ENCODE results near the gene ASXL2. TPM values are rescaled to one million over a fixed set of nuclear protein-coding genes. Genes with fewer than 3 reads are reported as not detected.

ASXL2 gene
- total RNA-seq, 1 donor from 2014 or later, result 25.4 TPM

DNA sequence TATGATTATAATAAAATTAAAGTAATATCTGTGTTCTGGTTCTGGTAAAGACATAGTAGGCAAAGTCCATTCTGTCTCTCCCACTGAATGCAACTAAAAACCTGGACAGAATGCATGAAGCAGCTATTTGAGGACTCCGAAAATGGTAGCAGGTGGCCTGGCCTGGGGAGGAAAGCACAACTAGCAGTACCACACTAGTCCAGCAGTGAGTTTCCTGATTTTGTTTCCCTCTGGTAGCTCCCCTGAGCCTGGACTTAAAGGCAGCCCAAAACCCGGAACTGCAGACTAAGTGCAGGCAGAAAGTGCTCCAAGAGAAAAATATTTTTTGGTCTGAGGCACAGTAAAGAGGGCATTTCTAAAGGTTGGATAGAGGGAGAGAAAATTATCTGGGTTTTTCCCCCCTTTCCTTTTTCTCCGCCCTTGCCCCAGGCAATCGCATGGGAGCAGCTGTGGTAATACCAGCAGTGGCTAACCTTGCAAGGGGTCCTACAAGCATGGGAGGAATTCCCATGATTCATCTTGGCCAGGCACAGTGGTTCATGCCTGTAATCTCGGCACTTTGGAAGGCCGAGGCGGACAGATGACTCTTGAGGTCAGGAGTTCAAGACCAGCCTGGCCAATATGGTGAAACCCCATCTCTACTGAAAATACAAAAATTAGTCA lies 32.3 kb downstream of the ASXL2 start:
- H3K9me3 Mint-ChIP-seq, result peaks cover 5% of the 10 kb centered on the region
- H3K4me3 Mint-ChIP-seq, result no peak overlapping the region
- no peak overlapping the region for H3K27ac Mint-ChIP-seq
- no peaks in the 10 kb centered on the region for H3K4me1 Mint-ChIP-seq
- TF ChIP-seq, protein P1, sequence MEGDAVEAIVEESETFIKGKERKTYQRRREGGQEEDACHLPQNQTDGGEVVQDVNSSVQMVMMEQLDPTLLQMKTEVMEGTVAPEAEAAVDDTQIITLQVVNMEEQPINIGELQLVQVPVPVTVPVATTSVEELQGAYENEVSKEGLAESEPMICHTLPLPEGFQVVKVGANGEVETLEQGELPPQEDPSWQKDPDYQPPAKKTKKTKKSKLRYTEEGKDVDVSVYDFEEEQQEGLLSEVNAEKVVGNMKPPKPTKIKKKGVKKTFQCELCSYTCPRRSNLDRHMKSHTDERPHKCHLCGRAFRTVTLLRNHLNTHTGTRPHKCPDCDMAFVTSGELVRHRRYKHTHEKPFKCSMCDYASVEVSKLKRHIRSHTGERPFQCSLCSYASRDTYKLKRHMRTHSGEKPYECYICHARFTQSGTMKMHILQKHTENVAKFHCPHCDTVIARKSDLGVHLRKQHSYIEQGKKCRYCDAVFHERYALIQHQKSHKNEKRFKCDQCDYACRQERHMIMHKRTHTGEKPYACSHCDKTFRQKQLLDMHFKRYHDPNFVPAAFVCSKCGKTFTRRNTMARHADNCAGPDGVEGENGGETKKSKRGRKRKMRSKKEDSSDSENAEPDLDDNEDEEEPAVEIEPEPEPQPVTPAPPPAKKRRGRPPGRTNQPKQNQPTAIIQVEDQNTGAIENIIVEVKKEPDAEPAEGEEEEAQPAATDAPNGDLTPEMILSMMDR (IDR thresholded peaks at IDR 0.05; ENCODE audit: unreplicated experiment), result no peak
- H3K36me3 Mint-ChIP-seq, result peaks cover 5% of the 10 kb centered on the region
- H3K27me3 Mint-ChIP-seq (ENCODE audit: low read depth), result no peaks in the 10 kb centered on the region
- DNase-seq (ENCODE audit: low spot score in 2 of 2, unreplicated experiment in 2 of 2), result no peak

DNA sequence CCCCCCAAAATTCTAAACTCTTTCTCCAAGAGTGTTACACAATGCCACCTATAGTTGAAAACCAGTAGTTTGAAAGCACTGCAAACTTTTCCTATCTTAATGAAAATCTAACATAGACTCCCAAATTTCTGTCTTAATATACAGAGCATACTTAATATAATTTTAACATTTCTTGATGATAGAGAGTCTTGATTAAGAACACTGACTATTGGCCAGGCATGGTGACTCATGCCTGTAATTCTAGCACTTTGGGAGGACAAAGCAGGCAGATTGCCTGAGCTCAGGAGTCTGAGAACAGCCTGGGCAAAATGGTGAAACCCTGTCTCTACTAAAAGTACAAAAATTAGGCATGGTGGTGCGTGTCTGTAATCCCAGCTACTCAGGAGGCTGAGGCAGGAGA lies 34.2 kb downstream of the ASXL2 start:
- Mint-ChIP-seq H3K27me3 (ENCODE audit: low read depth) (no peaks in the 10 kb centered on the region), H3K4me3 (no peak overlapping the region), H3K27ac (no peak overlapping the region), H3K36me3 (peaks cover 9% of the 10 kb centered on the region), H3K9me3 (peaks cover 5% of the 10 kb centered on the region), H3K4me1 (no peaks in the 10 kb centered on the region)
- DNase-seq (ENCODE audit: low spot score in 2 of 2, unreplicated experiment in 2 of 2), result no peak
- TF ChIP-seq, protein P1 (IDR thresholded peaks at IDR 0.05; ENCODE audit: unreplicated experiment), result no peak

DNA sequence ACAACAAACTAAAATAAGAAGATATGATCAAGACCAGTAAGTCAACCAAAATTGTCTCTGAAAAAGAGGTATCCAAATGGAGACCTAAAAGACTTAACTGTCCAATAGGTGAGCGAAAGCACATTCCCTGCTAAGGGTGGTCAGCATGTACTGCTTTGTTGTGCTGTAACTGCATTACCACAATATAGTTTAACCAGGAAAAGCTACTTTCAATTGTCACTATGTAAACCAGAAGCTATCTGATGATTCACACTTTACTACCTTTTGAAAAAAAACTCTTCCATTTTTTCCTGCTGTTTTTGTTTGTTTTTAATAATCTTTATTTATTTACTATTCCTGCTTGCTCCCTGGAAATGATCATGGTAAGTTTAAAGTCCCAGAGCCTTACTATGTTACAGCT lies 36.1 kb downstream of the ASXL2 start:
- DNase-seq (ENCODE audit: low spot score in 2 of 2, unreplicated experiment in 2 of 2), result no peak
- no peaks in the 10 kb centered on the region for H3K27me3 Mint-ChIP-seq (ENCODE audit: low read depth)
- H3K9me3 Mint-ChIP-seq, result peaks cover 2% of the 10 kb centered on the region
- TF ChIP-seq, protein P1 (IDR thresholded peaks at IDR 0.05; ENCODE audit: unreplicated experiment), result no peak
- no peak overlapping the region for H3K27ac Mint-ChIP-seq
- H3K4me3 Mint-ChIP-seq, result no peak overlapping the region
- peaks cover 6% of the 10 kb centered on the region for H3K36me3 Mint-ChIP-seq
- H3K4me1 Mint-ChIP-seq, result peaks cover 4% of the 10 kb centered on the region

DNA sequence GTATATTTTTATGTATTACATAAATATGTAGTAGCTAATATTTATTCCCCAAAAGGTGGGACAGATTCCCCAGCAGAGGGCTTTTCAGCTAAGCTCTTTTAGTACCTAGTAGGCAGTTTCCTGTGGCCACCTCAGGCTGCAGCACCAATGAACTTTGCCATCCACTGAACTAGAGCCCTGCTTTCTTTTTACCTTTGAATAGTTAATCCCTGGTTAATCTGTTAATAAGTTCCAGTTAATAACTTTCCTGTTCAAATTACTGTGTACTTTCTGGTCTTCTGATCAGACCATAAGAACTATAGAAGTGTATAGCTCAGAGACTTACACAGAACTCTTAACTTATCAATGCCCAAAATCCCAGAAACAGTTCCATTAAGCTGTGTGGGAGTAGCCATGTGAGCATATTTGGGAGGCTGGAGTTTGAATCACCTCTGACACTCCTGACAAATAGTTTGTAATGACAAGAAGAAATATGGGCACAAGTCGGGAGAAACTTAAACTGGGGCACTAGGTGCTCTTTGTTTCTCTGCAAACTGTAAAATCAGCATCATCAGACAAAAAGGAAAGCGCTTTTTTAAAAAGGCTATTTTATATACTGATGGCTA lies 40.0 kb downstream of the ASXL2 start:
- Mint-ChIP-seq H3K4me3 (no peak overlapping the region), H3K27ac (no peak overlapping the region), H3K27me3 (ENCODE audit: low read depth) (no peaks in the 10 kb centered on the region), H3K9me3 (peaks cover 3% of the 10 kb centered on the region), H3K36me3 (peaks cover 13% of the 10 kb centered on the region), H3K4me1 (peaks cover 4% of the 10 kb centered on the region)
- no peak for DNase-seq (ENCODE audit: low spot score in 2 of 2, unreplicated experiment in 2 of 2)
- TF ChIP-seq, protein P1 (IDR thresholded peaks at IDR 0.05; ENCODE audit: unreplicated experiment), result no peak

DNA sequence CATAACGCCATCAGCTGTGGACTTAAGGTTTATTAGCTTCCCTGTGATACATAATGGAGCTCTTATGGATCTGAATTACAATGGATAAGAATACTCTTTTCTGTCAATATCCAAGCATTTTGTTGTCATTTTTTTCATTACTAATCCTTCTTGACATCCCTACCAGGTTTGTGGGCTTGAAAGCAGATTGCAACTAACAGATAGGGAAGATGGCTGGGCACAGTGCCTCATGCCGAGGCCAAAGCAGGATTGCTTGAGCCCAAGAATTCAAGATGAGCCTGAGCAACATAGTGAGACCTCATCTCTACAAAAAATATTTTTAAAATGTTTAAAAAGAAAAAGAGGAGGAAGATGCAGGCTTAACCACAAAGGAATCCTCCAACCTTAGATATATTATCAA lies 42.4 kb downstream of the ASXL2 start:
- Mint-ChIP-seq H3K27ac (no peak overlapping the region), H3K4me3 (no peak overlapping the region), H3K4me1 (peaks cover 4% of the 10 kb centered on the region), H3K27me3 (ENCODE audit: low read depth) (no peaks in the 10 kb centered on the region), H3K36me3 (peaks cover 29% of the 10 kb centered on the region), H3K9me3 (peaks cover 20% of the 10 kb centered on the region)
- TF ChIP-seq, protein P1 (IDR thresholded peaks at IDR 0.05; ENCODE audit: unreplicated experiment), result no peak
- no peak for DNase-seq (ENCODE audit: low spot score in 2 of 2, unreplicated experiment in 2 of 2)

Measured in mesothelial cell of epicardium (in vitro differentiated cells).